ENCODE data around the gene C9orf85. TPM values are rescaled to one million over a fixed set of nuclear protein-coding genes. Genes with fewer than 3 reads are reported as not detected.

Gene C9orf85, protein sequence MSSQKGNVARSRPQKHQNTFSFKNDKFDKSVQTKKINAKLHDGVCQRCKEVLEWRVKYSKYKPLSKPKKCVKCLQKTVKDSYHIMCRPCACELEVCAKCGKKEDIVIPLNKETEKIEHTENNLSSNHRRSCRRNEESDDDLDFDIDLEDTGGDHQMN
- 17.3 TPM for total RNA-seq

DNA sequence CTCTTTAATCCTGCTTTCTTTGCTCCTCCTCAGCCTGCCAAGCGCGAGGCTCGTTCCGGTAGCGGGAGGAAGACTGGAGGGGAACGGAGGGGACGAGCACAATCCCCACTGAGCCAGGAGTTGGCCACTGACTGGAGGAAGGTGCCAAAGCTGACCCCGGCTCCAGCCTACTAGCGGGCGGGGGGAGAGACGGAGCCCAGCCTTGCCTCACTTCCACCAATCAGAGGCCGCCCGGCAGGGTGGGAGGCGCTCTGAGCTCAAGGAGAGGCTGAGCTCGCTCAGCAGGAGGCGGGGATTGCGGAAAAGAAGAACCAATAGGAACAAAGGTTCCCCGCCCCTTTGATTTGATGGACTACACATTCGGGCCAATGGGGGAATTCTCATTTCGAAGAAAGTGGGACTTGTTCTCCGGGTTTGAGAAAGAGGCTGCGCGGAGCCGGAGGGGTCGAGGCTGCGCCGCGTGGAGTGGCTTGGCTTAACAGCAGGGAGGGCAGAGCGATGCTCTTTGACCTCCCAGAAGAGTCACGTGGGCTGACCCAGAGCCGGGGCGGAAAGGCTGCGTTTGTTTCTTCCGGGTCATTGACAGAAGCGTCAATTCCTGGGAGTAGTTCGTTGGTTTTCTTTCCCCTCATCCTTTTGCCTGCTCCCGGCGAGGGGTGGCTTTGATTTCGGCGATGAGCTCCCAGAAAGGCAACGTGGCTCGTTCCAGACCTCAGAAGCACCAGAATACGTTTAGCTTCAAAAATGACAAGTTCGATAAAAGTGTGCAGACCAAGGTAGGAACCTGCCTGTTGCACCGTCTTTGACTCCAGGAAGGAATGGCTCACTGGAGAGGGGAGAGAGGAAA lies at the start of gene C9orf85, which contains the start of gene ABHD17B:
C9orf85 (plus strand) TSS at position 579 of the 847 bp plus-strand sequence; CDS start at position 675, 96 bp downstream.
ABHD17B (minus strand) TSS at position 133 of the 847 bp plus-strand sequence. CDS start 36,113 bp downstream, outside the sequence.

Other genes with a start within 250 kb of the C9orf85 start
- 45.5 TPM for gene CEMIP2, start 143.1 kb upstream of the C9orf85 start, total RNA-seq
- gene ABHD17B, start 446 bp upstream of the C9orf85 start, total RNA-seq = 65.3 TPM
- not detected for gene C9orf57, start 149.0 kb downstream of the C9orf85 start, total RNA-seq
- gene GDA, start 237.8 kb downstream of the C9orf85 start, total RNA-seq = 0.55 TPM

Data from camera-type eye (tissue), 1 donor.